Limb (tissue), 2 donors: ENCODE results near the gene LPP.
A peak's percentile ranks its signal among the peaks of the same experiment; 100 is the strongest.

ENCODE experiments used
- DNase-seq, 2 donors: peaks; one replicate each; pipeline ENCODE4 v3.0.0-alpha.2; 2016; ENCODE audit errors: extremely low spot score in 2 of 2

LPP gene

DNA sequence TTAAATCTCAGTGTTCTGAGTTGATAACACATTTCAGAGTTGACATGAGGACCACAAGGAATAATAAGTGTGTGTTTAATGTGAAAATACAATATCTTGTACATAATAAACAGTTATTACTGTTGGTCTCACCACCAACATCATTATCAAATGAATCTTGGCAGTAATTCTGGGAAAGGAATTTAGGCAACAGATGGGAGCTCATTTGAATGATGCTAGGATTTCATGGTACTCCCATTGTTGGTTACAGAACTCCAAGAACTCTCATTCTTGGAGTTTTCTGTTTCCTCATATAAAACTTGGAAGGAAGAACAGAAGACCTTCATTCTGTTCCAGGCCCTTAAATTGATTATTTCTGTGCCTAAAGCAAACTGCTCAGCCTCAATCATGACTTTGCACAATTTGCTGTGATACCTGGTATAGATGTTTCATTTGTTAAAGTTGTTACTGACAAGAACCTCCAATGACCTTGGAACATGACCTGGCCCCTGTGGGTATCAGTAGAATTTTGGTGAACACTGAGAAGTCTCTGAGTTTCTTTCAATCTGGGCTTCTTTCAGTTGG is 385.8 kb downstream of the LPP start:
- peak in 1 of 2 donors; percentile 7 for DNase-seq

DNA sequence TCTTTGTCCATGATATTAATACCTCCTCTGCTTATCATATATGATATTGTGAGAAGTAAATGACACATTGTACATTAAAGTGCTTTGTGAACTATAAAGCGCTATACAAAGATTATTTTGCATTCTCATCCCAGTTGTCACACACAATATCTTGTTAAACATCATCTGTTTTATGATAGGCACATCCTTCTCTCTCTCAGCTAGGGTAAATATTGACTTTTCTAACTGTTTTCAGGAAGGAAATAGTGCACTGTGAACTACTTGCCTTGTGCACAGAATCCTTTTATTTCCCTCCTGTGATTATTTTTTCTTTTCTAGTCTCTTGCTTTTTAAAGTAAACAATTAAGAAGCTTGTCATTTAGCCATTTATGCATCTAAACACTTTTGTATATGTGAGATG is 388.2 kb downstream of the LPP start:
- DNase-seq, result no peak

DNA sequence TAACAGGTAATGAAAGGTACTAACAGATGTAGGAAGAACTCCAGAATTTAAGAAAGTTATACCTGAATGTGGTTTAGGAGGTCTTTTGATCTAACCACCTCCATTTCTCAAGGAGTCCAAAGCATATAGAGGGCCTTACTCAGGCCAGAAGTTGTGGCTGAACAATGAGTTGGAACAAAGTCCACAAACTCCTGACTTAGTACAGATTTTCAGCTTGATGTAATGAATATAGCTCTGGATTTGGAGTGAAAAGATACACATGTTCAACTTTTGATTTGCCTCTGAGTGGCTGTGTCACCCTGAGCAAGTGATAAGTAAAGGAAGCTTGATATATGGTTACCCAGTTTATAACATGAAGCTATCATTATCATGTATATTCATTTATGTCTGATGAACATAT is 390.1 kb downstream of the LPP start:
- DNase-seq, result no peak

DNA sequence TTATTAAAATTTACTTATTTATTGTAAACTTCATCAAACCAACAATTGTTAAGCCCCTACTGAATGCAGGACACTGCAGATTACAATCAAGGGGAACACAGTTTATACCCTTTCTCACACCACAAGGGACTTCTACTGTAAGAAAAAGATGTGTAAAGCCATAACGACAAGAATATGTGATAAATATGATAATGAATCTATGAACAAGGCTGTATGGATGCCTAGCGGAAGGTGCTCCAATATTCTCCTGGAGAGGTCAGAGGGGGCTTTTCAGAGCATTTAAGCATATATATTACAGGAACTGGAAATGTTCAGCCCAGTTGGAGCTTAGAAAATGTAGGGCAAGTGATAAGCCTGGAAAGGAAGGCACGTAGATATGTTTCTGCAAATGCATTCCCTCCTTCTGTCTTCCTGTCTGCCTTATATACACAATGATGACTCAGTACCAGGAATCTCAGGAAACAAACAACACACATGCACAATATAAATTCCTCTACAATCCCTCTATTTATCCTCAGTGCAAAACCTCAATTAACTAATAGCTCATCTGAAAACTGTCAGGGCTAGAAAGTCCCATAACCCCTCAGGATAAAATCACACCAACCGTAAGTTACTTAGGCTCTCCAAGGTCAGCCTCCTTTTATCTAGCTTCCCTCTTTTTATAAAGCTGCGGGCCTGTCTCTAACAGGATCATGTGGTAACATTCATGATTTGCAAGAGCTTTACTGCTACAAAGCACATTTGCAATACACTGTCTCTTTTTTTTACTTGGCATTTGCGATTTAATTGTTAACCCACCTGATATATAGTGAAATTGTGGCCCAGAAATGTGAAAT is 393.1 kb downstream of the LPP start:
- no peak for DNase-seq

DNA sequence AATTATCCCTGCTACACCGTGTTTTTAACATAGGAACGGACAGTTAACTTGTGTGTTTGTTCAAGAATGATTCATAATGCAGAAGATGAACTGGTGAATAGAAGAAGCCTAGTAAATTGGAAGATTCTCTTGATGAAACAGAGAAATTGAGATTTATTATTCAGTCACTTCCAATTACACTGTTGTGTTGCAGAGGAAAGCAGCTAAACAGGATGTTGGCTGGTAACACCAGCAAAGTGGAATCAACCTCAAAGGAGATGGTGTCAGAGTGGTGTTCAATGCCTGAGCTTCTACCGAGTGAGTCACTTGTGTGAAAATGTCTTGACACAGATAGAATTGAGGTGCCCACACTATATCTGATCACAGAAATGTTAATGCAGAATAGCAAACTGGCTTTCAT is 399.6 kb downstream of the LPP start:
- no peak for DNase-seq

DNA sequence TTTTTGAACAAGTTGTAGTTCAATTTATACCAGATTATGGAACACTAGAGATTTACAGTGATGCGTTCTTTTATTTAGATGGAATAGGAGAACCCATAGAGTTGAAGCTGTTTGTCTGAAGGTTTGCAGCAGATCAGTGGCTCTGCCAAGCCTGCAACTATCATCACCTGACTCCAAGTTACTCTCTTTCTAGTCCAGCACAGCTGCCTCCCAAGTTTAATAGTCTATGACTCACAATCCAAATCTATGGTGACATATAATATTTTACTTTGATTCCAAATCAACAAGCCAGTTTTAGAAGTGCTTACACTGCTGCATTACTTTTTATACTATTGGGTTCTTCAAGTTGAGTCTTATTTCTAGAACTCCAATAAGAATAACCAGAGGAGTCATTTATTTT is 400.4 kb downstream of the LPP start:
- DNase-seq, result peak in 1 of 2 donors; percentile 16

DNA sequence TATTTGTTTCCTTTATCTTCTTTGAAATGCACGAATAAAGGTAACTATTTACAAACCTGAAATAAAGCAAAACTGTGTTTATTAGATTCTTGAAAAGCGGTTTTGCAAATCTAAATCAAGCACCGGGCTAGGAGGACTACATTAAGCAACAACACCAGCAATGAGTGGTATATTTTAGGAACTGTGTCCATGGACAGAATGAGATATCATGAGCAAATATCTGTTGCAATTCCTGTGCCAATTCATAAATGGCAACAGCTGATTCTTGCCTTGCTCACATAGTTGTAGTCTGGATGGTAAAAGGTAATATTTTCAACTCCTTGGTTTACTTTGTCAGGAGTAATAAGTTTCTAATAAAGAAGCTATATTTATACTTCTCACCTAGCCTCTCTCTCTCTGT is 403.3 kb downstream of the LPP start:
- DNase-seq, result no peak

DNA sequence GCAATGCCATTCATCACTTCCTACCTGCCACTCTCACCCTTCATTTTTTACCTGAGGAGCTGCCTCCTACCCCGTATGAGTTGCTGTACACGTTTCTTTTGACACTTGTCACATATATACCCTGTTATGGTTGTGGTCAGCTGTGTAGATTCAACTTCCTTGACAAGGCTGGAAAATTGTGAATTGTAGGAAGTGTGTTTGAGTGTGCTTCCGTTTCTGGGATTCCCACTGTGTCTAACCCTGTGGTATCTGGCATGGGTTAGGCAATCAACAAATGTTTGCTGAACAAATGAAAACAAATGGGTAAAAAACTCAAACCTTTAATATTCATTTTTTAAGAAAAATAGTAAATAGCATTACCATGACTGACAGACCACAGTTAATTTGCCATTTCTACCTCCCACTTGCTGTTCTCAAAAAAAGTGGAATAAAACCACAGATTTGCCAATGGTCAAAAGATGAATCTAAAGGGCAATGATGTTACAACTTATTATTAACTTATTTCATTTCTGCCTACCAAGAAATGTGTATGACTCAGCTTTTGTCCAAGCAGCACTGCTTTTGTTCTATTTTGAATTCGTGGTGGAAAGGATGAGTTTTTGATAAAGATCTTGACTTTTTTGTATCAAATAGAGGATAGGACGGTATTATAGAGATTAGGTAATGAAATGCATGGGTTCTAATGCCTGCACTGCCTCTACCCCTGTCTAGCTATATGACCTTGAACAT is 404.6 kb downstream of the LPP start:
- no peak for DNase-seq

DNA sequence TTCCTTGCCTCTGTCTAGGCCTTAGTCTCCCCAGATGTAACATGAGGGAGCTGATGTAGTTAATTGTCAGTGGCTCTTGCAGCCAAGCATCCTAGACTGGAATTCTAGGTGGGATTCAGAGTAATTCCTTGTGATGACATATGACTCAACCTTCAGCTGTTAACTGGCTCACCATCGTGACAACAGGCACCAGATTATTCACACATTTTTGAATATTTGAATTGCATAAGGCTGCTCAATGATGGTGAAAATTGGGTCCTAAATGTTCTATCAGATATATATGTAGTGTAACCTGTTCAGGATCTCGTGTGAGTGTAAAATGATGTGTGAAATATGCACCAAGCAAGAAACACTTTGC is 405.1 kb downstream of the LPP start:
- DNase-seq, result no peak

DNA sequence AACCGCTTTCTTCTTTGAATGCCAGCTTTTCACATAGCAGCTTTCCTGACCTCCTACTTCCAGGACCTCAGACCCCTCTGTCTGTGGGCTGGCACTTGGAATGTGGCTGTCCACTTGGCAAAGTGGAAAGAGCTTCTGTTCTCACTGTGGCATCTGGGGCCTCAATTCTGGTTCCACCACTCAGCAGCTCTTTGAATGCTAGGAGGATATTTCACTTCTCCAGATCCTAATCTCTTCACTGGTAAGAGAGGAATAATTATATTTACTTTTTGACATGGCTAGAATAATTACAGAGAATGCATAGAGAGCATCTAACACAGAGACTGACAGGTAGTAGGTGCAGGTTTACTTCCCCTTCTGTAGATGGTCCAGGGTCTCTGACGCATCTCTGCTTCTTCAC is 405.9 kb downstream of the LPP start:
- no peak for DNase-seq

DNA sequence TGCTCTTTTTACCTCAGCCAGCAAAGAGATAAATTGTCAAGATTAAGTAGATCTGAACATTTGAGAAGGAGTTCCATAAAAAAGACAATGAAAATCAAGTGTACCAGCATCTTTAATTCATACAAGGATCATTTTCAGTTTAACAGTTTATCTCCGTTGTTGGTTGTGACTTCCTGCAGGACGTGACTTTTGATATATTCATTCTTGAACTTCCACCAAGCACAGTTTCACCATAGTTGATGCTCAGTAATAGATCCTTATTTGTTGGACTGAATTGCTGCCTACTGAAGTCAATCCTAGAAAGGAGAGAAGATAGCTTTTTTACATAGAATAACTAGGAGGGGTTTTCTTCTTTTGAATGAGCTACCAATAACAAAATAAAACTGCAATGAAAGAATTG is 408.2 kb downstream of the LPP start:
- no peak for DNase-seq

DNA sequence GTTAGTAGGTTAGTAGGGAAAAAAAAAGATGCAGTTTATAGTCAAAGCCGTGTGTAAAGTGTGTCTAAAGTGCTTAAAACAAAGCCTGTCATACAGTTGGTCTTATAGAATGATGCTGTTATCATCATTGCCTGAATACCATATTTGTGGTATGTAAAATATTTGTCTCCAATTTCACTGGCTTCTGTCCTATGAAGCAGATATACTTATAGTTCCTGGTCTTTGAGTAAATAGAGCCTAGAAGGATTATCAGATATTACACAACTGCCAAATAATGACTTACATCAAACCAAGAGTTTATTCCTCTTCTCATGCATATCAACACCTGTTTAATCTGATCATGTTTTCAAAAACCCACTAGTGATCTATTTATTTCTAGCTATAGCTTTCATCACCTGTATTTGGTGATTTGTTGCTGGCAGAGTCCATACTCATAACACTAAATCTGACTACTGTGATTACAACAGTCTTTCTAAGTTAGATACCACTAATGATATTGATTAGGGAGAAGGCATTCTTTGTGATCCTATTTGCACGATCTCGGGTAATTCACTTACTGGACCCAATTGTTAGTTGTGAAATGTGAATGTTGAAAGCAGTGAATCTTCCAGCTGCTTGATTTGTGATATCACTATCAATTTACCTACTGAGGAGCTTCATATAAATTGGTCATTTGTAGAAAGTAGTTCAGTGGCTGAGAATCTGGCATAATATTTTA is 413.7 kb downstream of the LPP start:
- no peak for DNase-seq

DNA sequence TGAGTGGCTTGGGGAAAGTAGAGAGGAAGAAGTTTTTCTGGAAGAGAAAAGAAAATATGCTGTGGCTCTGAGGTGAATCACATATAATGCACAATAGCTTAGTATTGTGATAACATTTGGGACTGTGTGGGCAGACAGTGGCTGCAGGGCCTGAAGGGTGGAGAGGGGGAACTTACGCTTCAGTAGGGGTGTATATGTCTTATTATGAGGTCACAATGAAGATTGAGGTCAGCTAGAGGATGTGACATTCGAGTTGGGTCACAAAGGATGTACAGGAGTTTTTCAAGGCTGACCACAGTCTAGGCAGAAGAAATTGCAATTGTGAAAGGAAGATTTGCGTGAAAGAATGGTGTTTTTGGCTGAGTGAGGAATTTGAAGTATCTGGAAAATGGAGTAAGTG is 414.8 kb downstream of the LPP start:
- no peak for DNase-seq

DNA sequence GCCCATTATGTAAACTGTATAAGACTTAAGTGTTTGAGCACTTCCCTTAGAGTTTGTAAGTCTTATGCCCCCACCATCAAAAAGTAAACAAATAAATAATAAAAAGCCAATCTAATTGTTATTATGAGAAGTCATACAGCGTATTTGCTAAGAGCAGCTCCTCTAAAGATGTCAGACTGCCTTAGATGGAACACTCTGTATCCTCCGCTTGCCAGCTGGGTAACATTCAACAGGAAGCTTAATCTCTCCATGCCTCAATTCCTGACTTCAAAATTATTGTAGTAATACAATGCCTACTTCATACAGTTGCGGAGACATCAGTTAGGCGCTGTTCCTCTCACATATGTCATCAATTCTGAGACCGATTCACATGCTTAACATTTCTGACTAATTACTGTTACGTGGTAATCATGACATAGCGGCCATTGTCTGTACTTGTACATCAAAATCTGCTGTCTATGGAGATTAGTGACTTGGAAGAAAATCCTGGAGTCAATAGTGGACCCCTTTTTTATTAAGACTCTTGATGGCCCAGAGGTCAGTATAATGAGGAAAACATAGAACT is 417.7 kb downstream of the LPP start:
- no peak for DNase-seq

DNA sequence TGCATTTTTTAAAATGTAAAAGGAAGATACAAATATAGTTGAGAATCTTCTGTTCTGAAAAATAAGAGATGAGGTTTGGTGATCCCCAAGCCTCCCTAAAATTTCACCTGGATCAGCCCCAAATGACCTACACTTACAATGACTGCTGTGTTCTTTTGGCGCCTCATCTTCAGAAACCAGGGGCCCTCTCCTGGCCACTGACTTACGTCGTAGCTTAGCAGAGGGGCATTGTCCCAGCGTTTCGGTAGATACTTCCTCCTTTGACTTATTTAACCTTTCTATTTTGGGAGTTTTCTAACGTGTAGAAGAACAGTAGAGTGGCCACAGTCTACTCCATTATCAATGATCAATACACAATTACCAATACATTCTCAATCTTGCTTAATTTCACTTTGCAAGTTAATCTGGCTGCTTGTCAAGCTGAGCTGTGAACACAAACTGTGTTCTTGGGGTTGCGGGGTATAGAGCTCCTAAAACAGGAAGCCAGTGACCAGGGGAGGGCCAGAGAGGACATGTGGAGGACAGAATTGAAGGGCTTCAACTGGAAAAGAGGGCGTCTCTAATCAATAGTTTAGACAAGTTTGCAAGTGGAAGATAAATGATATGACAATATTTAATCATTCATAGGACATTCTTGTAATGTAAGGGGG is 419.5 kb downstream of the LPP start:
- no peak for DNase-seq

DNA sequence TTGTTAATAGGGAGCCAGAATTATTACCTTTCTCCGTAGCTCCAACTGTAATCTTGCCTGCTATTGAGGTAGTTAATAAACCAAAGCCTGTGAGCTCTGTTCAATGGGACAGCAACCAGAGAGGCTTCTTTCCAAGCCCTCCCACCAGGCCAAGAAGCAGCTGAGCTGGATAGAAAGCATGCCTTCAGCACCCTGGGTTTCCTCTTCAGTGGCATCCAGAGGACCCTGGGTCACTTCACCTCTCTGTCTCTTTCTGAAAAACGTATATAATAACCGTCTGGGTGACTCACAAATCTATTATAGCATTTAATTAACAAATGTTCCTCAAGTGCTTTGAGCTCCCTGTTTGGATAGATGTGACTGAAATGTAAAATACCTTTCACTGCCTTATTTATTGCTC is 420.0 kb downstream of the LPP start:
- no peak for DNase-seq

DNA sequence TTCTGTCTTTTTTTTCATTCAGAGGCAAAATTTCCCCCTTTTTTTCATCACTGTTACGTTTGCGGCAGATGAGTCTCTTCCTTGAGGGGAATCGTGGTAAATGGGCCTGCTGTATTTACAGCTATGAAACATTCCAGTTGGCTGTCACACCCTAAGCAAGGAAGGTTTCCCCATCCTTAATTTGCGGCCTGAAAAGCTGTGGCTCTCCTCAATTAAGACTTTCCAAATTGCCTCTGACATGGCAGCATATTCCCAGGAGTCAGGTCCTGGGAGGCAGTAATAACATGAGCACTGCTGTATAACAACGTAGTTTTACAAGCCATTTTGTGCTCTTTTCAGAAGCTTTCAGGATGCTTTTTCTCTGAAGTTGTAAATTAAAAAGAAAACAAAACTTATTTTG is 420.9 kb downstream of the LPP start:
- DNase-seq, result no peak

DNA sequence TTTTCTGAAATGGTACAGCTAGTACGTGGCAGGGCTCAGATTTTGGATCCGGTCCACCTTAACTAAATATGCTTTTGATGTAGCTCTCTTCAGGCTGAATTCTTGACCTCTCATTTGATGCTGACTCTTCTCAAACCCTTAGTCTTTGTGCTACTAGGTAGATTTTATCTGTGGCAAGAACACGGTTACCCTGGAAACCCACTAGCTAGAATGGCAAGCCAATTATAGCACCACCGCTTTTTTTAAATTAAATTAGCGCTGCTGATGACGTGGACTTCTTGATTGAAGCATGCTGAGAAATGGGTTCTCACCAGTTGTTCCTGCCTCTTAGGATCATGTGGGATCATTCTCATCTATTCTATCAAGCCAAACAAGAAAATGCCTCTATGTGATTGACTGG is 421.5 kb downstream of the LPP start:
- DNase-seq, result no peak

DNA sequence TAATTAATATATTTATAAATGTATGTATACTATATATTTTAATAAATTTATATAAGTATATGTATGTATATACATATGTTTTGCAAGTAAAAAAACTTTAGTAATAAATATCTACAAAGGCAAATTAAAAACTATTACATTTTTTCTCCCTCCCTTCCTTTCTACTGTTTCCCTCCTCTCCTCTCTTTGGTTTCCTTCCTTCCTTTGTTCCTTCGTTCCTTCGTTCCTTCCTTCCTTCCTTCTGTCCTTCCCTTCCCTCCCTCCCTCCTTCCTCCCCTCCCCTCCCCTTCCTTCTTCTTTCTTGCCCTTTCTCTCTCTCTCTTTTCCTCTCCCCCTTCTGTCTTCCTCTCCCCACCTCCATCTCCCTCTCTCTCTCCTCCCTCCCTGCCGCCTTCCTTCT is 423.6 kb downstream of the LPP start:
- DNase-seq, result no peak

DNA sequence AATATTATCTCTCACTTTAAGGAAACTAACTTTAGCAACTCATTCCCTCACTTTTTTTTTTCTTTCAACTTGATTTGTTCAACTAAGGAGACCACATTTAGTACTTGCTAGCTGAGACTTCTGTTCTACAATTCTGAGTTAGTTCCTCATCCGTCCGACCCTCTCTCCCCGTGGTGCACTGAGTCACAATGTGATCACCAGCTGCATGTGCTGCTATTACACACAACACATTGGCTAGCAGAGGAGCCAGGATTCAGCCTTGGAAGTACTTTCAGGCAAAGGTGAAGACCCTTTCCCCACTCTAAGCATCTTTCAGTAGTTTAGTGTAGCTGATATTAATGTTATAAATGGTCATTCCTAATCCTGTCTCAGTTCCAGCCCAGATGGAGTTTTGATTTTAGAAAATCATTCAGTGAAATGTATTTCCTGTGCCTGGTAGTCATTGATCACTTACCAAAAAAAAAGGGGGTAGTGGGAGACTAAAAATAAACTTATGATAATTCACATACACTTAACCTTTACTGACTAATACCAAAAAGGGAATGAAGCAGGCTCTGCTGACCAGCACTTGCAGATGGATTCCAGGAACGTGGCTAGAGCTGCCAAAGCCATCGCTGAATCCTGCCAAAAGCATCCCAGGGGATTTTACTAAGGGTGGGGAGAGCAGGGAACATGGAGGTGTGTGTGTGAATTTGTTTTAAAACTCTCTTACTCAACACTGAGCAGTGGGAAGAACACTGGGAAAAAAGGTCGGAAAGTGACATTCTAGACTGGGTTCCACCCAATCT is 424.8 kb downstream of the LPP start:
- peak; percentile 52 to 61 for DNase-seq

DNA sequence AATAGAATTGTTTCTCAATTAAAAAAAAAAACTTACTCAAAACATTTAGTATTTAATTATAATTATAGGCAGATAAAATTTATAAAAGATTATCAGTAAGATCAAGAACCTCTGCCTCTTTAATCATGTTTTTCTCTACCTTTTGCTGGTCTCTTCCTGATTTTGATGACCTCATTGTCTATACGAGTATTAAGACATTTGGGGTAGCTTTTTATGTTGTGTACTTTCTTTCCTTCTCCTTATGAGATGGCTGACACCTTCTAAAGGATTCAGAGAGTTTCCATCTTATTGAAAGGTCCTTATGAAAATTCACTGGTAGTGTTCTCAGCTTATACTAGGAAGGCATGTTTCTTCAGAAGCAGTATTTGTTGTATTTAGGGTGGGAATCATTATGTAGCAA is 426.3 kb downstream of the LPP start:
- no peak for DNase-seq
